Adrenal gland (tissue), 12 donors: ENCODE results near the gene OR52E8. TPM values are rescaled to one million over a fixed set of nuclear protein-coding genes. Genes with fewer than 3 reads are reported as not detected.

Experiments used
- DNase-seq, 7 donors: peaks; one replicate each; pipeline ENCODE4 v3.0.0-alpha.2; 2019 to 2020
- H3K27ac ChIP-seq, 5 donors: fragments of 200-600 bp; sonication (generic) in 4 of 5; 1 replicate in 3 of 5; 2 replicates in 2 of 5; pipeline versions ENCODE4 v1.5.1 to v1.8.0; 2016 to 2020; ENCODE audit warnings: mild to moderate bottlenecking in 1 of 5
- H3K27me3 ChIP-seq: fragments of 200-600 bp; 2 replicates; pipeline ENCODE4 v1.8.0; 2021
- H3K36me3 ChIP-seq, 2 donors: fragments of 200-600 bp; replicated peaks in 1 of 2; 1 replicate in 1 of 2; 2 replicates in 1 of 2; pipeline versions ENCODE4 v1.5.1 to v1.8.0; 2018 to 2022
- H3K4me1 ChIP-seq, 2 donors: fragments of 200-600 bp; replicated peaks in 1 of 2; 1 replicate in 1 of 2; 2 replicates in 1 of 2; pipeline versions ENCODE4 v1.5.1 to v1.8.0; 2018 to 2021
- H3K4me3 ChIP-seq, 4 donors: fragments of 200-600 bp; sonication (generic) in 3 of 4; one replicate each; pipeline ENCODE4 v1.5.1; 2016 to 2018
- H3K9me3 ChIP-seq, 3 donors: fragments of 200-600 bp; sonication (generic) in 1 of 3; replicated peaks in 1 of 3; 1 replicate in 2 of 3; 2 replicates in 1 of 3; pipeline versions ENCODE4 v1.5.1 to v1.8.0; 2016 to 2021
- POLR2A ChIP-seq, 2 donors: fragments of 450-650 bp; IDR thresholded peaks; one replicate each; pipeline ENCODE4 v1.6.1; 2017; ENCODE audit warnings: antibody characterized with exemption in 2 of 2, mild to moderate bottlenecking in 2 of 2, moderate library complexity in 1 of 2
- WGBS, 4 donors: extraction: QIAGEN DNeasy Blood & Tissue Kit in 2 of 4; methylation state at CpG; one replicate each; pipeline versions ENCODE4 v1.1.5 to v1.1.7; 2013 to 2017; 5-methylcytosine and 5-hydroxymethylcytosine counted together
- intact Hi-C, 2 donors: fragments of 100-400 bp; cut with DNase I; formaldehyde crosslinking; loops; one replicate each; pipeline versions ENCODE4 v1.14.1 to v1.15.0; 2022 to 2023
- polyA plus RNA-seq, 3 donors: library from polyadenylated mRNA; stranded (reverse); fragments of 200-250 nt in 2 of 3; fragments of 350-450 nt in 1 of 3; fragmentation: Illumina TruSeq in 1 of 3; extraction: RNeasy Lipid Tissue Mini Kit (QIAGEN cat#74804) in 1 of 3; gene quantifications; one replicate each; pipeline ENCODE4 v1.2.3, GENCODE V29; 2013 to 2014
- total RNA-seq, 9 donors: library from RNA; depleted of rRNA in 4 of 9; stranded (reverse); fragments of >200 nt in 4 of 9; fragments of 120-200 nt in 1 of 9; fragmentation: NEBNext Ultra II Directional in 1 of 9; extraction: Animal tissue kit (Norgen Biotek cat#: 25700) in 1 of 9; gene quantifications; one replicate each; pipeline versions ENCODE4 v1.1.0 to v1.2.4, GENCODE V29; 2013 to 2023
- TF ChIP-seq, protein P1 (sequence below), 6 experiments: fragments of 450-650 bp in 4 of 6; fragments of 200-600 bp in 2 of 6; sonication (generic) in 1 of 6; IDR thresholded peaks; 1 replicate in 5 of 6; 2 replicates in 1 of 6; pipeline versions ENCODE4 v1.5.1 to v1.8.0; 2016 to 2021; ENCODE audit warnings: antibody characterized with exemption in 6 of 6, mild to moderate bottlenecking in 2 of 6, moderate library complexity in 1 of 6
- donor health status: healthy with polysubstance abuse.
- donor health status: Bipolar disorder and iron deficiency.
- donor health status: DM: yes; HTN: yes; CAD: no.
- donor health status: DM: no; HTN: no; CAD: no.
- donor health status: DM: no; HTN: no; CAD: no.
- donor health status: DM: yes; HTN: yes; CAD: no.

OR52E8 gene
- total and polyA plus RNA-seq, 12 donors = not detected

DNA sequence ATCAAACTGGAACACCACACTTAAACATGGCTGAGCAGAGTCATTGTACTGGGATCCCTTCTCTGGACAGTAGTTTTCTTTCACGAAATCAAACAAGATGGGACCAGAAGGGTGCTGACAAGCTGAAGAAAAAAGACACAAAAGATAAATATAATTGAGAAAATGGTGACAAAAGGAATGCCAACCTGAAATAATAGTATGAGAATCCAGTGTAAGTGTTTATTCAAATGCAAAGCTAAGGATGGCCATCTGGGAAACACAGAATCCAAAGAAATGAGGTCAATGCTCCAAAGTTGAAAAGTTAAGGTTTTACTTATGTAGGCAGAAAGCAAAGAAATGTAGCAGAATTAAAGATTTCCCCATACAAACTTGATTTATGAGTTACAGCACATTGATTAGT is 30.2 kb upstream of the OR52E8 start:
- H3K4me1 ChIP-seq = no peaks in the 10 kb centered on the region
- H3K27ac ChIP-seq = no peak overlapping the region
- intact Hi-C loops = no loop called here
- no peak for DNase-seq
- H3K4me3 ChIP-seq = no peak overlapping the region
- WGBS, 4 donors = 58 to 69% (median 61%) methylated on average over 1 of the region's 1 CpG
- no peaks in the 10 kb centered on the region for H3K27me3 ChIP-seq
- H3K9me3 ChIP-seq = peaks cover 0 to 4% (median 0%) of the 10 kb centered on the region in 3 donors
- no peak for TF ChIP-seq POLR2A (IDR thresholded peaks at IDR 0.05)
- TF ChIP-seq, protein P1, sequence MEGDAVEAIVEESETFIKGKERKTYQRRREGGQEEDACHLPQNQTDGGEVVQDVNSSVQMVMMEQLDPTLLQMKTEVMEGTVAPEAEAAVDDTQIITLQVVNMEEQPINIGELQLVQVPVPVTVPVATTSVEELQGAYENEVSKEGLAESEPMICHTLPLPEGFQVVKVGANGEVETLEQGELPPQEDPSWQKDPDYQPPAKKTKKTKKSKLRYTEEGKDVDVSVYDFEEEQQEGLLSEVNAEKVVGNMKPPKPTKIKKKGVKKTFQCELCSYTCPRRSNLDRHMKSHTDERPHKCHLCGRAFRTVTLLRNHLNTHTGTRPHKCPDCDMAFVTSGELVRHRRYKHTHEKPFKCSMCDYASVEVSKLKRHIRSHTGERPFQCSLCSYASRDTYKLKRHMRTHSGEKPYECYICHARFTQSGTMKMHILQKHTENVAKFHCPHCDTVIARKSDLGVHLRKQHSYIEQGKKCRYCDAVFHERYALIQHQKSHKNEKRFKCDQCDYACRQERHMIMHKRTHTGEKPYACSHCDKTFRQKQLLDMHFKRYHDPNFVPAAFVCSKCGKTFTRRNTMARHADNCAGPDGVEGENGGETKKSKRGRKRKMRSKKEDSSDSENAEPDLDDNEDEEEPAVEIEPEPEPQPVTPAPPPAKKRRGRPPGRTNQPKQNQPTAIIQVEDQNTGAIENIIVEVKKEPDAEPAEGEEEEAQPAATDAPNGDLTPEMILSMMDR (IDR thresholded peaks at IDR 0.05) = no peak
- no peaks in the 10 kb centered on the region for H3K36me3 ChIP-seq

- Histone ChIP-seq H3K4me1 (no peaks in the 10 kb centered on the region), H3K27me3 (no peaks in the 10 kb centered on the region), H3K9me3 (peaks cover 0 to 4% (median 0%) of the 10 kb centered on the region in 3 donors), H3K36me3 (no peaks in the 10 kb centered on the region), H3K27ac (no peak overlapping the region), H3K4me3 (no peak overlapping the region)
- no peak for TF ChIP-seq POLR2A (IDR thresholded peaks at IDR 0.05)
- TF ChIP-seq, protein P1 (IDR thresholded peaks at IDR 0.05) = no peak
- no peak for DNase-seq
- WGBS, 4 donors = 47 to 60% (median 49%) methylated on average over 3 of the region's 3 CpGs
- intact Hi-C loops = no loop called here
Observed at GRCh38 chr11:5887172-5887571, 29.7 kb upstream of the OR52E8 start.

DNA sequence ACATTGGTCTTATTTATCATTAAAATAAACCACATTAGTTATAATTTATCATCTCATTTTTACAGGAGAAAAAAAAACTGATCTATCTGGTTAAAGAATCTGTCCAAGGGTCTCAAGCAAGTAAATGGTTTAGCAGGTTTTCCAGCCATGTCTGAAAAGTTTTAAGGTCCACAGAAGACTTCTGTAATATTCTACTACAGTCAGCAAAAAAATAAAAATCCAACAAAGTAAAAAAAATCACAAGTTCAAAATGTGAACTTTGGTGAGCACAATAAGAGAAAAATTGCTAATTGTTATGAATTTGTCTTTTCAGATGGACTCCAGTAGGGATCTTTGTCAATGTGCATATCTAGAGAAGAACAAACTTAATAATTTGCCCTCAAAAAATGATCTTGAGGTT is 24.3 kb upstream of the OR52E8 start:
- no peak for DNase-seq
- intact Hi-C loops = no loop called here
- no peaks in the 10 kb centered on the region for H3K27me3 ChIP-seq
- no peak overlapping the region for H3K4me3 ChIP-seq
- H3K4me1 ChIP-seq = no peaks in the 10 kb centered on the region
- no peaks in the 10 kb centered on the region for H3K36me3 ChIP-seq
- H3K9me3 ChIP-seq = peaks cover 0 to 4% (median 0%) of the 10 kb centered on the region in 3 donors
- TF ChIP-seq, protein P1 (IDR thresholded peaks at IDR 0.05) = no peak
- no peak for TF ChIP-seq POLR2A (IDR thresholded peaks at IDR 0.05)
- H3K27ac ChIP-seq = no peak overlapping the region

DNA sequence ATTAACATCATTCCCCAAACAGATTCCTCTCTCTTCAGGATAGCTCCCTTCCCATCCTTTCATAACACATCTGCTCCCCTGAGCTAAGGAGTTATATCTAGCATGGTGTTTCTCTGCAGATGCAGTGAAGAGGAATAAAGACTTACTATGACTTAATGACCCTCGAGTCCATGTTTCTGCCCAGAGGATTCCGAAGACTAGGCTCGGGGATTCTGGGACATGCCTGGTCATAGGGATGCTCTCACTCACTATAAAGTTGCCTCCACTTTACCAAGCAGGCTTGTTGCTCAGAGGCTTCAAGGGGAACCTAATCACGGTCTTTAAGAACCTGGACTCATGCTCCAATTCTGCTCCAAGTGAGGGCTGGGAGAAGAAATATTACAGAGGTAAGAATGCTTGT is 22.8 kb upstream of the OR52E8 start, which contains the start of gene OR52E4:
Gene OR52E4 (plus strand): TSS at position 301 of the 400 bp plus-strand sequence. CDS start 3,664 bp downstream, outside the sequence.
- Histone ChIP-seq H3K36me3 (no peaks in the 10 kb centered on the region), H3K27me3 (no peaks in the 10 kb centered on the region), H3K4me3 (no peak within 1 kb of the TSS), H3K27ac (no peak within 1 kb of the TSS), H3K4me1 (no peaks in the 10 kb centered on the region), H3K9me3 (peaks cover 0 to 4% (median 0%) of the 10 kb centered on the region in 3 donors)
- WGBS, 4 donors = 62 to 75% (median 68%) methylated on average over 4 of the region's 4 CpGs
- TF ChIP-seq, protein P1 (IDR thresholded peaks at IDR 0.05) = no peak
- no peak for TF ChIP-seq POLR2A (IDR thresholded peaks at IDR 0.05)
- no peak for DNase-seq
- intact Hi-C loops = no loop called here
